ENCODE measurements around the gene NKX1-1. TPM values are rescaled to one million over a fixed set of nuclear protein-coding genes. Genes with fewer than 3 reads are reported as not detected.

Gene NKX1-1
- total and polyA plus RNA-seq, 8 donors, result not detected

DNA sequence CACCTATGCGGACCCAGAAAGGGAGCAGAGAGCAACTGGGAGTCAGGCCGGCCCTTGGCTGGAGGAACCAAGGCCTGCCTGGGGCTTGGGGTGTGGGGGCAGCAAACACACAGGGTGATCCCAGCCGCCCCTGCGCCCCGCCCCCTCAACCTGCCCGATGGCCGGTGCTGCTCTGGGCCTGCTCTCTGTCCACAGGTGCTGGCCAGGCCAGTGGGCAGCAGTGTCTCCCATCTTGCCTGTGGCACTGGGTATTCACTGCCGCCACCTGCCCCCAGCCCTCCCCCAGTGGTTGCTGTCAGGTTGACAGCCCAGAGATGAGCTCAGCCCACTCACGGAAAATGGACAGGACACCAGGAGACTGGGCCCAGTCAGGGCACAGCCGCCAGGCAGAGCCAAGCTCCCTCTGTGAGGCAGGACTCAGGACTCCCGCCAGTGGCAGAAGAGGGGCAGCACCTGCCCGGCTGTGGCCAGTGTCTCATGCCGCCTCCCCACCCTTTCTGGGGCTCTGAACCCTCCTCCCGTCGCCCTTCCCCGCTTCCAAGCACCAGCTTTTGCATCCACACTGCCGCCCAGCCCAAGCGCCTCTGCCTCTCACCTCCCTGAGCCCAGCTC lies 4.7 kb downstream of the NKX1-1 start:
- peaks cover 53 to 73% of the 10 kb centered on the region in 2 donors for H3K27me3 ChIP-seq
- peak in 2 of 4 donors; percentile 21 to 58 for DNase-seq

GRCh38 chr4:1400831-1401408 lies 5.3 kb downstream of the NKX1-1 start:
- Histone ChIP-seq H3K4me3 (no peak overlapping the region), H3K27me3 (peaks cover 48 to 67% of the 10 kb centered on the region in 2 donors), H3K27ac (no peak overlapping the region), H3K9me3 (peaks cover 0 to 21% of the 10 kb centered on the region in 2 donors), H3K36me3 (no peaks in the 10 kb centered on the region), H3K4me1 (peaks cover 0 to 9% of the 10 kb centered on the region in 2 donors)
- TF ChIP-seq, protein P1, sequence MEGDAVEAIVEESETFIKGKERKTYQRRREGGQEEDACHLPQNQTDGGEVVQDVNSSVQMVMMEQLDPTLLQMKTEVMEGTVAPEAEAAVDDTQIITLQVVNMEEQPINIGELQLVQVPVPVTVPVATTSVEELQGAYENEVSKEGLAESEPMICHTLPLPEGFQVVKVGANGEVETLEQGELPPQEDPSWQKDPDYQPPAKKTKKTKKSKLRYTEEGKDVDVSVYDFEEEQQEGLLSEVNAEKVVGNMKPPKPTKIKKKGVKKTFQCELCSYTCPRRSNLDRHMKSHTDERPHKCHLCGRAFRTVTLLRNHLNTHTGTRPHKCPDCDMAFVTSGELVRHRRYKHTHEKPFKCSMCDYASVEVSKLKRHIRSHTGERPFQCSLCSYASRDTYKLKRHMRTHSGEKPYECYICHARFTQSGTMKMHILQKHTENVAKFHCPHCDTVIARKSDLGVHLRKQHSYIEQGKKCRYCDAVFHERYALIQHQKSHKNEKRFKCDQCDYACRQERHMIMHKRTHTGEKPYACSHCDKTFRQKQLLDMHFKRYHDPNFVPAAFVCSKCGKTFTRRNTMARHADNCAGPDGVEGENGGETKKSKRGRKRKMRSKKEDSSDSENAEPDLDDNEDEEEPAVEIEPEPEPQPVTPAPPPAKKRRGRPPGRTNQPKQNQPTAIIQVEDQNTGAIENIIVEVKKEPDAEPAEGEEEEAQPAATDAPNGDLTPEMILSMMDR (IDR thresholded peaks at IDR 0.05), result no peak
- ATAC-seq (no peak), DNase-seq (peak in 1 of 4 donors; percentile 39)
- intact Hi-C loops (cut with DNase I), result no loop called here

More for the DNA sequence above, 4.7 kb downstream of the NKX1-1 start:
- Histone ChIP-seq H3K4me1 (peaks cover 0 to 9% of the 10 kb centered on the region in 2 donors), H3K36me3 (no peaks in the 10 kb centered on the region), H3K27ac (no peak overlapping the region), H3K9me3 (peaks cover 0 to 18% of the 10 kb centered on the region in 2 donors), H3K4me3 (no peak overlapping the region)
- intact Hi-C loops (cut with DNase I), result no loop called here
- ATAC-seq, result no peak
- TF ChIP-seq, protein P1 (IDR thresholded peaks at IDR 0.05), result no peak

DNA sequence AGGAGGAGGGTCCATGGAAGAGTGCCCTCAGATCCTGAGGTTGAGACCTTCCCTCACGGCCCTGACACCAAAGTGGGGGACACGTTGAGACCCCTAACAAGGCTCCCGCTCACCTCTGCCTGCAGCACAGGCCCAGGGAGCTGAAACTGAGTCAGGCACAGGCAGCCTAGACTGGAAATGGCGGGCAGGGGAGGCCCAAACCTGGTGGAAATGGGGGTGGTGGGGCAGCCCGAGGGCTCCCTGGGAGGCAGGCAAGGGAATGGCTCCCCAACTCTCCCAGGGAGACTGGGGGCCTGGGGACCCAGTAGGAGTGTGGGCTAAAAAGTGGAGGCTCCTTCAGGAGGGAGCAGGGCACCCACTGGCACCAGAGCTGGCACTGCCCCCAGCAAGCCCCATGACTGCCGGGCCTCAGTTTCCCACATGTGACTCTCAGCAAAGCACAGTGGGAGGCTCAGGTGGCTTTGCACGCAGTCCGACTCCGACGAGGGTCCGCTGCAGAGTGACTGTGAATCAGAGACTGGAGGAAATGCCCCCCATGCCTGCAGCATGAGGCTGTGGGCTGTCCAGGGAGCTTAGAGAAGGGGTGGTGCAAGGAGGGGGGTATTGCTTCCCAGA lies 5.9 kb downstream of the NKX1-1 start:
- DNase-seq, result peak in 2 of 4 donors; percentile 18 to 44
- ATAC-seq, result no peak
- Histone ChIP-seq H3K27me3 (peaks cover 41 to 61% of the 10 kb centered on the region in 2 donors), H3K4me1 (peaks cover 0 to 9% of the 10 kb centered on the region in 2 donors), H3K27ac (no peak overlapping the region), H3K36me3 (no peaks in the 10 kb centered on the region), H3K4me3 (no peak overlapping the region), H3K9me3 (peaks cover 0 to 21% of the 10 kb centered on the region in 2 donors)
- TF ChIP-seq, protein P1 (IDR thresholded peaks at IDR 0.05), result no peak
- intact Hi-C loops (cut with DNase I), result no loop called here

DNA sequence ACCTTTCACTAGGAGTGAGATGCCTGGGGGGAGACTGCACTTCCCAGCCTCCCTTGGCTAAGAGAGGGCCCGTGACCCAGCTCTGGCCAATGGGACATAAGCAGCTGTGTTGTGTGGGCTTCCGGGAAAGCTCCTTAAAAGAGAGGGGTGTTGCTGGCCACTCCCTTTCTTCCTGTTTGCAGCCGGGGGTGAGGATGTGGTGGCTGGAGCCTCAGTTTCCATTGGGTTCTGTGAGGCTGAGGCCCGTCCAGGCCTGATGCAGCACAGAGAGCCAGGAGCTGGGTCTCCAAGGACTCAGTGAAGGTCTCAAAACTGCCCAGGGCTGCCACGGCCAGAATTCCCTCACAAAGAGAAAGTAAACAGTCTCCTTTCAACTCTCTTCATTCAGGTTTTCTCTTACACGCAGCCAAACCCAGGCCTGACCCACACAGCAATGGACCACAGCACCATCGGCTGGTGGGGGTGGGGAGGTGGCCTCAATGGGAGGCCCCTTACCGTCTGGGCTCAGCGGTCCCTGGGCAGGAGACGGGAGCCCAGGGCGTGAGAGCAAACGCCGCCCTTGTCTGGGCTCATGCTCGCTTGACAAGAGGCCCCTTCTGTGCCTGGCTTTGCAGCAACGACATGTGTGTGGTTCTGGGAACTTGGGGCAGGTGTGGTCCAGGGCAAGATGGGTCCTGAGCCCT lies 6.6 kb downstream of the NKX1-1 start:
- peaks cover 35 to 54% of the 10 kb centered on the region in 2 donors for H3K27me3 ChIP-seq
- TF ChIP-seq, protein P1 (IDR thresholded peaks at IDR 0.05), result no peak
- no peak overlapping the region for H3K4me3 ChIP-seq
- no peak overlapping the region for H3K27ac ChIP-seq
- H3K36me3 ChIP-seq, result no peaks in the 10 kb centered on the region
- intact Hi-C loops (cut with DNase I), result no loop called here
- peaks cover 0 to 21% of the 10 kb centered on the region in 2 donors for H3K9me3 ChIP-seq
- DNase-seq (peak in 2 of 4 donors; percentile 10 to 36), ATAC-seq (no peak)
- peaks cover 0 to 9% of the 10 kb centered on the region in 2 donors for H3K4me1 ChIP-seq
